GM18951 (cell line): ENCODE measurements around the gene P4HB.

ENCODE experiments used
- POLR2A ChIP-seq: IDR thresholded peaks from 4 replicates; pipeline ENCODE4 v1.6.1; 2011; ENCODE audit warnings: mild to moderate bottlenecking; ENCODE audit not compliant: insufficient read length, insufficient read depth; ENCODE audit errors: extremely low read depth
- in situ Hi-C: fragments of 300-500 bp; cut with MboI; formaldehyde crosslinking; loops from one replicate; pipeline ENCODE4 v1.12.0; 2022; ENCODE audit warnings: low sequenced_read_pairs, mixed read lengths, inconsistent platforms; ENCODE audit not compliant: unreplicated experiment

P4HB gene

DNA sequence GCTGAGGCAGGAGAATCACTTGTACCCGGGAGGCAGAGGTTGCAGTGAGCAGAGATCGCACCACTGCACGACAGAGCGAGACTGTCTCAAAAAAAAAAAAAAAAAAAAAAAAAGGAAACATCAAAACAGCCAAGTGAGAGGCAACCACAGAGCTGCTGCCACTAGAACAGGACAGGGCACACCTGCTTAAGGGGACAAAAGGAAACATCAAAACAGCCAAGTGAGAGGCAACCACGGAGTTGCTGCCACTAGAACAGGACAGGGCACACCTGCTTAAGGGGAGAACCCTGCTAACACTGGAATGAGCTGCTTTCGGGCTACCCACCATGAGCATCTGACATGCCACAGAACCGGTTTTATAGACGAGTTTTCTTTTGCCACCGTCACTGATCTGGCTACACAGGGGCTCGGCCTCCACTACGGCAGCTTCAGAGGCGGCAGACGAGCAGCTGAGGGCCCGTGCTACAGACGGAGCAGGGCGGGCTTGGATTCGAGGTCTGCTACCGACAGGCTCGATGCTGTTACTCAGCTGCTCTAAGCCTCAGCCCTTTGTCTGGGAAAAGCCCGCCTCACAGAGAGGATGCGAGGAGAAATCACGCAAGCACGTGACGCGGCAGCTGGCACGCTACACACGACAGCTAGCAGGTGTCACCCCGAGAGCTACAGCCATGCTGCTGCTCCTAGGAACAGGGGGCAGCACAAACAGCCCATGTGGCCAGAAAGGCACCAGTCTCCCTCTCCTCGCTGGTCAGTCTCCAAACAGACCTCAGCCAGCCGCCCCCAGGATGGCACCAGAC, 2.0 kb downstream of the P4HB start:
- TF ChIP-seq POLR2A = no peak
- in situ Hi-C loops = no loop called here

- in situ Hi-C loops = no loop called here
- no peak for TF ChIP-seq POLR2A
These were observed 5.2 kb downstream of the P4HB start for GRCh38 chr17:81854974-81855774.

GRCh38 chr17:81852237-81852636, 8.1 kb downstream of the P4HB start:
- in situ Hi-C loops = no loop called here
- TF ChIP-seq POLR2A = no peak

DNA sequence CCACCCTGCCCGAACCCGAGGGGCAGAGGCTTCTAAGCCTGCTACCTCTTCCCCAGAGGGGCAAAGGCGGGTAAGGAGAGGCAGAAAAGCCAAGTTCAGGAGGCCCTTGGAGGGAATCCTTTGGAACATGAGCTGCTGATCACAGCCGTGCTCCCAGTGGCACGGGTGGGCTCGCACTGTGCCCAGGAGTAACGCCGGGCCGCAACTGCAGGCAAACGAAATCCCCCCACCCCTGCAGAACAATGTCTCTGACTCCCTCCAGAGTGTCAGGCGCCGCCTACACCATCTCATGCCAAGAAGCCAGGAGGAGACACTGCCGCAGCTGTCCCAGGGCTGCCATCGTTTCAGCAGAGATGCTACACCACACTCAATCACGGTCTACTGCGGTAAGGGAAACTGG, 8.9 kb downstream of the P4HB start:
- no peak for TF ChIP-seq POLR2A
- in situ Hi-C loops = no loop called here

GRCh38 chr17:81849457-81849856, 10.9 kb downstream of the P4HB start:
- no peak for TF ChIP-seq POLR2A
- in situ Hi-C loops = no loop called here

GRCh38 chr17:81846743-81847689, 13.3 kb downstream of the P4HB start:
- in situ Hi-C loops = no loop called here
- TF ChIP-seq POLR2A = no peak

DNA sequence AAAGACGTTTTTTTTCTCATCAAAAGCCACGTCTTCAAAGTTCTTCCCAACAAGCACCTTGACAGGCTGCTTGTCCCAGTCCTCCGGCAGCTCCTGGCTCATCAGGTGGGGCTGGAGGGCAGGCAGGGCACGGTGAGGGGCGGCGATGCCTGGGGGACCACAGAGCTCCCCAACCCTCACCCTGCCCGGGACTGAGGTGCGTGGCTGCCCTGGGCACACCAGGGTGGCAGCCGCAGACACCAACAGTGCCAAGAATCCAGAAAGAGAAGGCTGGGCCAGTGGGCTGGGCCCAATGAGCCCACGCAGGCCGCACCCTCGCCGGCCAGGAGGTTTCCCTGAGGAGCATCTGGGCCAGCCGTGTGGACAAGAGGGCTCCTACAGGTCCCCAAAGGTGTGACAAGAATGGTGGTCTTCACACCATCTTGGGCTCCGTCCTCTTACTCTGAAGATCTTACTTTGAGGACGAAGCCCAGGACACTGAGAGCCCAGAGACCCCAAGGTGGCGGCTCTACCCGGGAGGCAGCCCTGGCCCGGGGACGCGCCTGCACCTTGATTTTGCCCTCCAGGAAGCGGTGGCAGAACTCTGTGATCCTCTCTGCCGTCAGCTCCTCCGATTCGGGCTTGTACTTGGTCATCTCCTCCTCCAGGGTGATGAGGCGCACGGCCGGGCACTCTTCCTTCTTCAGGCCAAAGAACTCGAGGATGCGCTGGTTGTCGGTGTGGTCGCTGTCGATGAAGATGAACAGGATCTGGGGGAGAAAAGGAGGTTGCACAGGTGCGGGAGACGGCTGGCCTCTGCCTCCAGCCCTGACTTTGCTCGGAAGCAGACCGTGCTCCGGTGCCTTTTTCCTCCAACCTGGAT, 14.2 kb downstream of the P4HB start:
- TF ChIP-seq POLR2A = no peak
- in situ Hi-C loops = no loop called here

- no peak for TF ChIP-seq POLR2A
- in situ Hi-C loops = no loop called here
These were observed 15.0 kb downstream of the P4HB start for GRCh38 chr17:81845361-81845760.

DNA sequence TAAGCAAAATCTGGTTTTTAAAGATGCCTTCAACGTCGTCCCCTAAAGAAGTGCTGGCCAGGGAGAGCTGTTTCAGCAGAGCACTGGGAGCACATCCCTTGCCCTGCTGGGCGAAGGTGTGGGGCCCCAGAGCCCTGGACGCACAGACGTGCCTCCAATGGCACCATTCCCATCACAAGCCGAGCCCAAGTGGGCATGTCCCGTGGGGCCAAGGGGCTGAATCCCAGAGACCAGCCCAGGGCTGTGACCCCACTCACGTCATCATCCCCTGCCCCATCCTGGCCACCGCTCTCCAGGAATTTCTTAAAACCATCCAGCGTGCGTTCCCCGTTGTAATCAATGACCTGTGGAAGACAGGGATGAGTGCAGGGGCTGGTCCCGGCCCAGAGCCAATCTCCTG, 15.4 kb downstream of the P4HB start:
- in situ Hi-C loops = no loop called here
- no peak for TF ChIP-seq POLR2A

DNA sequence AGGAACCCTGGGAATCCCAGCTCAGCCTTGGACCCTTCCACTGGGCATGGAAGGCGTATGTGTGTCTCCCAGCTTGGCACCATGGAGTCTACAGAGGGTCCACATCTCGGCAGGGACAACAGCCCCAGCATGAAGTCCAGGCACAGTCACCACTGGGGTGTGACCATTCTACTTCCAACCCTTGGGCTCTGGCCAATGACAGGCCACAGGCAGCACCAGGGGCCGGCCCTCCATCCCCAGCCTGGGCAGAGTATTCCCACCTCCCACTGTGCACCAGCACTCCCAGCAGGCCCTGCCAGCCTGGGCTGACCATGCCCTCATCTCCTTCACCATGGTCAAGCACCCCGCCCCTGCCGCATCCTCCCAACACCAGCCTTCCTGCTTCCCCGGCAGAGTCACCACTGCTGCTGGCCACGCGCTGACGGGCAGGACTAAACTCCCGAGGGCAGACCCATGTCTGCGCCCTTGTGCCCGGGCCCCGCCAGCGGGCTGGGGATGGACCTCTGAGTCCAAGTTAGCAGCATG, 15.9 kb downstream of the P4HB start:
- TF ChIP-seq POLR2A = no peak

DNA sequence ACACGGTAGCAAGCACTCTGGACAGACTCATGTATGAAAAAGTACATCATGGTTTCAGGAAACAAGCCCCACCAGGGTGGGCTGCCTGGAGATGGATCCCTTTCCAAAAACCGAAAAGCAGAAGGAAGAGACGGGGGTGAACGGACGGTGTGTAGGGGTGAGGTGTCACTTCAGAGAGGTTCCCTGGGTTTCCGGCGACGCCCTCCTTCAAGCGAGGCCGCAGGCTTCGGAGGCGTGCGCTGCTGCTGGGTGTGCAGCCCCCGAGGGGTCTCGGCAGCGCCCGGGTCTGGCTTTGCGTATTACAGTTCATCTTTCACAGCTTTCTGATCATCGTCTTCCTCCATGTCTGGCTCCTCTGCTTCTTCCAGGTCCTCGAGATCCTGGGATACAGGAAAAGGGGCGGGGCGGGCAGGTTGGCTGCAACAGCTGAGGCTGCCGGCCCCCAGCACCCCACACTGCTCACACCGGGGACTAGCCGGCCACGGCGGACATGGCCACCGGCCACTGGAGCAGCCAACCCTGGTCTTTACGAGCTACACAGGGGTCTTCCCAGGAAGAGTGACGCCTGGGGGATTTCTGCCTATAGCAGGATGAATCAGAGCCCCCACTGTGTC, 16.5 kb downstream of the P4HB start:
- TF ChIP-seq POLR2A = peak; percentile 26

More for the DNA sequence above, 15.9 kb downstream of the P4HB start:
- in situ Hi-C loops = no loop called here

GRCh38 chr17:81842725-81843504, 17.4 kb downstream of the P4HB start:
- TF ChIP-seq POLR2A = peak; percentile 18
- in situ Hi-C loops = no loop called here

More for the DNA sequence above, 16.5 kb downstream of the P4HB start:
- in situ Hi-C loops = no loop called here
